ENCODE data around the gene POMT1. TPM values are rescaled to one million over a fixed set of nuclear protein-coding genes. Genes with fewer than 3 reads are reported as not detected.

Gene POMT1
- total and polyA plus RNA-seq, 2 experiments from 2014 or later = 20.2 to 32.4 TPM

- H3K4me3 ChIP-seq = no peak overlapping the region
- H4K20me1 ChIP-seq (replicated peaks; ENCODE audit: insufficient read depth) = peaks cover 10% of the 10 kb centered on the region
- H3K4me1 Mint-ChIP-seq = peaks cover 2% of the 10 kb centered on the region; the same call in 1 of the 3 replicates
- peaks cover 23% of the 10 kb centered on the region for H3K27me3 Mint-ChIP-seq (ENCODE audit: insufficient read depth, low read depth, poor library complexity)
- DNase-seq (ENCODE audit: low spot score) (no peak), ATAC-seq (no peak)
- H3K27me3 ChIP-seq (ENCODE audit: insufficient read depth) = no peaks in the 10 kb centered on the region
- no peak overlapping the region for H3K4me2 ChIP-seq
- H3K36me3 Mint-ChIP-seq (ENCODE audit: low read depth) = peaks cover 98% of the 10 kb centered on the region
- H3K9me2 ChIP-seq (ENCODE audit: insufficient read depth) = no peaks in the 10 kb centered on the region
- H3K36me3 ChIP-seq (ENCODE audit: insufficient read depth) = peaks cover 62% of the 10 kb centered on the region
- TF ChIP-seq JUNB (IDR thresholded peaks at IDR 0.05; ENCODE audit: unreplicated experiment) (no peak), EZH2phosphoT487 (IDR thresholded peaks at IDR 0.05; ENCODE audit: unreplicated experiment) (no peak), ZNF462 (CRISPR knock-in tag; IDR thresholded peaks at IDR 0.05) (no peak), CTCF (conservative IDR thresholded peaks at IDR 0.05; ENCODE audit: low read depth in 2 of 2) (no peak), STAT1 (IDR thresholded peaks at IDR 0.05; ENCODE audit: unreplicated experiment) (no peak), ZNF114 (CRISPR knock-in tag; IDR thresholded peaks at IDR 0.05) (no peak), REST (IDR thresholded peaks at IDR 0.05; ENCODE audit: unreplicated experiment) (no peak), POLR2AphosphoS5 (IDR thresholded peaks at IDR 0.05; ENCODE audit: low read depth) (no peak), NANOG (IDR thresholded peaks at IDR 0.05; ENCODE audit: borderline replicate concordance) (no peak), CREB1 (CRISPR knock-in tag; IDR thresholded peaks at IDR 0.05; ENCODE audit: low read depth) (no peak), ZNF331 (CRISPR knock-in tag; IDR thresholded peaks at IDR 0.05; ENCODE audit: low read depth) (no peak), ETS1 (IDR thresholded peaks at IDR 0.05) (no peak)
- no peak overlapping the region for H3K27ac ChIP-seq (ENCODE audit: low read depth)
- H3K4me3 Mint-ChIP-seq = no peak overlapping the region
- no peak overlapping the region for H2AFZ ChIP-seq
- no peaks in the 10 kb centered on the region for H3K4me1 ChIP-seq (ENCODE audit: insufficient read depth)
- no peak overlapping the region for H3K27ac Mint-ChIP-seq
- H3K9me3 Mint-ChIP-seq = no peaks in the 10 kb centered on the region
- H3K79me2 ChIP-seq (replicated peaks; ENCODE audit: insufficient read depth) = peaks cover 27% of the 10 kb centered on the region
- H3F3A ChIP-seq (replicated peaks; ENCODE audit: low read depth) = peaks cover 39% of the 10 kb centered on the region
Measured at GRCh38 chr9:131482343-131483006, 20.2 kb upstream of the POMT1 start.

All from GM23338 (cell line).